SK-N-SH treated with all-trans-retinoic acid at 6 μM for 48 hours (cell line): ENCODE results near the gene ZNF503.
"Not testable (repeated sequence)": the region's sequence is repeated elsewhere in the genome, so short reads cannot be mapped to it uniquely, and the experiment has no call there.

Source experiments
- ARNTL ChIP-seq: fragments of 450-650 bp; formaldehyde crosslinking; IDR thresholded peaks from 2 replicates; pipeline ENCODE4 v1.5.0; 2020; ENCODE audit warnings: low read depth, mild to moderate bottlenecking, moderate library complexity, borderline replicate concordance
- ESRRG ChIP-seq: fragments of 250-450 bp; sonication (Bioruptor Pico); IDR thresholded peaks from 2 replicates; pipeline ENCODE4 v1.6.1; 2021; ENCODE audit warnings: mild to moderate bottlenecking
- OSR1 ChIP-seq: fragments of 250-450 bp; sonication (Bioruptor Pico); IDR thresholded peaks from 2 replicates; pipeline ENCODE4 v1.8.0; 2022; ENCODE audit warnings: moderate library complexity, mild to moderate bottlenecking, inconsistent platforms
- RARB ChIP-seq: fragments of 250-450 bp; sonication (Bioruptor Pico); IDR thresholded peaks from 2 replicates; pipeline ENCODE4 v1.8.0; 2021; ENCODE audit warnings: mild to moderate bottlenecking, moderate library complexity
- TOX ChIP-seq: fragments of 250-450 bp; sonication (Bioruptor Pico); IDR thresholded peaks from 2 replicates; pipeline ENCODE4 v1.8.0; 2021; ENCODE audit warnings: mild to moderate bottlenecking, moderate library complexity, borderline replicate concordance
- ZFP3 ChIP-seq: fragments of 250-450 bp; sonication (Bioruptor Pico); IDR thresholded peaks from 2 replicates; pipeline ENCODE4 v1.5.0; 2020; ENCODE audit warnings: mild to moderate bottlenecking, moderate library complexity

GRCh38 chr10:75359876-75360275, 41.7 kb downstream of the ZNF503 start:
- TF ChIP-seq RARB; ARNTL (CRISPR knock-in tag); ZFP3 (CRISPR knock-in tag); TOX (CRISPR knock-in tag); OSR1; ESRRG (CRISPR knock-in tag): not testable (repeated sequence)
